Heart right ventricle (tissue), 16 donors: ENCODE results near the gene PDILT. TPM values are rescaled to one million over a fixed set of nuclear protein-coding genes. Genes with fewer than 3 reads are reported as not detected.

Experiments
- ATAC-seq, 8 donors: fragments of 200-7000 bp; cut with Tn5 transposase; one replicate each; pipeline ENCODE4 v1.9.1; 2020; ENCODE audit warnings: mild to moderate bottlenecking in 8 of 8, moderate library complexity in 8 of 8, moderate number of reproducible peaks in 1 of 8
- DNase-seq, 2 donors: peaks; one replicate each; pipeline ENCODE4 v3.0.0-alpha.2; 2020
- H3K27ac ChIP-seq, 10 donors: fragments of 200-600 bp; sonication (generic) in 2 of 10; one replicate each; pipeline versions ENCODE4 v1.5.0 to v1.8.0; 2020 to 2022; ENCODE audit warnings: mild to moderate bottlenecking in 3 of 10
- H3K27me3 ChIP-seq, 7 donors: fragments of 200-600 bp; one replicate each; pipeline ENCODE4 v1.8.0; 2021 to 2022; ENCODE audit warnings: mild to moderate bottlenecking in 2 of 7
- H3K36me3 ChIP-seq, 9 donors: fragments of 200-600 bp; sonication (generic) in 1 of 9; one replicate each; pipeline versions ENCODE4 v1.5.0 to v1.8.0; 2020 to 2022; ENCODE audit warnings: mild to moderate bottlenecking in 2 of 9
- H3K4me1 ChIP-seq, 9 donors: fragments of 200-600 bp; sonication (generic) in 1 of 9; one replicate each; pipeline versions ENCODE4 v1.5.0 to v1.8.0; 2020 to 2022; ENCODE audit warnings: mild to moderate bottlenecking in 4 of 9
- H3K4me3 ChIP-seq, 10 donors: fragments of 200-600 bp; sonication (generic) in 2 of 10; one replicate each; pipeline versions ENCODE4 v1.5.0 to v1.8.0; 2020 to 2022; ENCODE audit warnings: mild to moderate bottlenecking in 7 of 10, moderate library complexity in 2 of 10
- H3K9me3 ChIP-seq, 11 donors: fragments of 200-600 bp in 10 of 11; sonication (generic) in 2 of 11; one replicate each; pipeline versions ENCODE4 v1.5.0 to v1.8.0; 2013 to 2022; ENCODE audit warnings: mild to moderate bottlenecking in 2 of 11, control low read depth in 1 of 11, moderate library complexity in 1 of 11
- WGBS, 2 donors: extraction: QIAGEN DNeasy Blood & Tissue Kit; methylation state at CpG; one replicate each; pipeline ENCODE4 v1.1.7; 2013; ENCODE audit warnings: inconsistent platforms in 1 of 2; 5-methylcytosine and 5-hydroxymethylcytosine counted together
- intact Hi-C, 10 donors: fragments of 100-400 bp; cut with DNase I; formaldehyde crosslinking; loops; one replicate each; pipeline versions ENCODE4 v1.11.1 to v1.14.2; 2022
- polyA plus RNA-seq, 2 donors: library from polyadenylated mRNA; stranded (reverse); fragments of 200-250 nt; gene quantifications; one replicate each; pipeline ENCODE4 v1.2.3, GENCODE V29; 2013
- total RNA-seq, 10 donors: library from RNA; stranded (reverse); fragmentation: NEBNext Ultra II Directional in 3 of 10; extraction: Animal tissue kit (Norgen Biotek cat#: 25700) in 3 of 10; gene quantifications; one replicate each; pipeline versions ENCODE4 v1.2.1 to v1.2.4, GENCODE V29; 2021 to 2023
- TF ChIP-seq, protein P1 (sequence below), 9 donors: fragments of 200-600 bp; sonication (generic) in 2 of 9; IDR thresholded peaks; one replicate each; pipeline versions ENCODE4 v1.5.0 to v1.8.0; 2021 to 2022; ENCODE audit warnings: antibody characterized with exemption in 9 of 9, mild to moderate bottlenecking in 5 of 9, moderate library complexity in 1 of 9
- donor health status: Arrhythmogenic right ventricular cardiomyopathy.
- donor health status: ischemic (EF 13 %, LVEDD 7.1; RV severe dilation, severe dysfunction).
- donor health status: healthy with polysubstance abuse.
- donor health status: DM: no; HTN: yes; CAD: no.
- donor health status: DM: no; HTN: no; CAD: no.
- donor health status: ischemic (EF 25% LVEDD 6.9; RV normal size, moderate dysfunction).
- donor health status: ischemic (EF 25% LVEDD 5.7; RV mildly dilated, moderate dysfunction).
- donor health status: healthy.
- donor health status: DM: yes; HTN: yes; CAD: no.
- donor health status: Ischemic cardiomyopathy.
- donor health status: ischemic (EF 35%, LVEDD 5.7; RV mildly dilated, moderate dysfunction).
- donor health status: nonischemic (EF 11% LVEDD 7.7; RV severe dilation, severe dysfunction).
- donor health status: DM: yes; HTN: yes; CAD: no.
- donor health status: PGD.
- donor health status: ischemic (EF 29% LVEDD 5.4; RV normal size, mild dysfunction).
- donor health status: nonischemic (EF 23%, LVEDD 6.1; RV moderate dilation, normal function).

Gene PDILT
- total and polyA plus RNA-seq, 12 donors = not detected

DNA sequence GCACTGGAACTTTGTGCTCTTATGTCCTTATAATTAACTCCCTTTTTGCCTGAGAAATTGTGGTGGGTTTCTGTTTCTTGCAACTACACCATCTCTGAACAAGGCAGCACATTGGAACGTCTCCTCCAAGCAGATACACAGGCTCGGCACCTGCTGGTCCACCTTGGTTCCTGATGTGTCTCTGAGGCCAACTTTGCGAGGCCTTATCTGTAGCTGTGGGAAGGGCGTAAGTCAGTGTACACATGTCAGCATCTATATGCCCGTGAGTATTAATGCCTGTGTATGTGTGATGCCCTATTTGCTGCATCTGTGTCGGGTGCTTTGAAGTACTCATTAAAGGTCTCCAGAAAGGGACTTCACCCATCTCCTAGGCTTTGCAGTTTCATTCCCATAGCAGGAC, 94.8 kb downstream of the PDILT start:
- WGBS, 2 donors = 82% methylated on average over 6 of the region's 6 CpGs
- Histone ChIP-seq H3K4me3 (no peak overlapping the region), H3K36me3 (no peaks in the 10 kb centered on the region), H3K4me1 (no peaks in the 10 kb centered on the region), H3K9me3 (peaks cover 0 to 5% (median 0%) of the 10 kb centered on the region in 11 donors), H3K27me3 (peaks cover 0 to 22% (median 10%) of the 10 kb centered on the region in 7 donors), H3K27ac (no peak overlapping the region)
- no peak for ATAC-seq
- intact Hi-C loops = no loop called here
- TF ChIP-seq, protein P1, sequence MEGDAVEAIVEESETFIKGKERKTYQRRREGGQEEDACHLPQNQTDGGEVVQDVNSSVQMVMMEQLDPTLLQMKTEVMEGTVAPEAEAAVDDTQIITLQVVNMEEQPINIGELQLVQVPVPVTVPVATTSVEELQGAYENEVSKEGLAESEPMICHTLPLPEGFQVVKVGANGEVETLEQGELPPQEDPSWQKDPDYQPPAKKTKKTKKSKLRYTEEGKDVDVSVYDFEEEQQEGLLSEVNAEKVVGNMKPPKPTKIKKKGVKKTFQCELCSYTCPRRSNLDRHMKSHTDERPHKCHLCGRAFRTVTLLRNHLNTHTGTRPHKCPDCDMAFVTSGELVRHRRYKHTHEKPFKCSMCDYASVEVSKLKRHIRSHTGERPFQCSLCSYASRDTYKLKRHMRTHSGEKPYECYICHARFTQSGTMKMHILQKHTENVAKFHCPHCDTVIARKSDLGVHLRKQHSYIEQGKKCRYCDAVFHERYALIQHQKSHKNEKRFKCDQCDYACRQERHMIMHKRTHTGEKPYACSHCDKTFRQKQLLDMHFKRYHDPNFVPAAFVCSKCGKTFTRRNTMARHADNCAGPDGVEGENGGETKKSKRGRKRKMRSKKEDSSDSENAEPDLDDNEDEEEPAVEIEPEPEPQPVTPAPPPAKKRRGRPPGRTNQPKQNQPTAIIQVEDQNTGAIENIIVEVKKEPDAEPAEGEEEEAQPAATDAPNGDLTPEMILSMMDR (IDR thresholded peaks at IDR 0.05) = no peak
- no peak for DNase-seq

Other genes starting within 250 kb of the PDILT start
- 1 to 10 TPM in 7 of 10 donors, not detected in 3; 2.1 to 3.8 (median 3.0) TPM for gene GP2, start 77.2 kb downstream of the PDILT start, total RNA-seq
- under 1 TPM in 1 of 2 donors, not detected in 1; 0.54 TPM for gene GP2, start 77.2 kb downstream of the PDILT start, polyA plus RNA-seq
- gene UMOD, start 52.0 kb downstream of the PDILT start, total RNA-seq = not detected
- gene UMOD, start 52.0 kb downstream of the PDILT start, polyA plus RNA-seq = not detected
- gene ACSM5, start 4.8 kb upstream of the PDILT start, total RNA-seq = 10 to 100 TPM in 2 of 10 donors, 1 to 10 TPM in 4, under 1 TPM in 4; 0.57 to 16.5 (median 1.5) TPM
- gene ACSM5, start 4.8 kb upstream of the PDILT start, polyA plus RNA-seq = 1 to 10 TPM in 1 of 2 donors, under 1 TPM in 1; 0.32 to 1.7 TPM
- gene ACSM2A, start 46.8 kb upstream of the PDILT start, total RNA-seq = not detected
- not detected for gene ACSM2A, start 46.8 kb upstream of the PDILT start, polyA plus RNA-seq
- gene ACSM2B, start 171.6 kb upstream of the PDILT start, total RNA-seq = under 1 TPM in 1 of 10 donors, not detected in 9; 0.13 TPM
- gene ACSM2B, start 171.6 kb upstream of the PDILT start, polyA plus RNA-seq = under 1 TPM in 1 of 2 donors, not detected in 1; 0.01 TPM